ENCODE data around the gene RSPH3.
"Not testable (repeated sequence)": the region's sequence is repeated elsewhere in the genome, so short reads cannot be mapped to it uniquely, and the experiment has no call there.

Gene RSPH3

GRCh38 chr6:159020011-159020410 lies 20.0 kb upstream of the RSPH3 start:
- DNase-seq = no peak

DNA sequence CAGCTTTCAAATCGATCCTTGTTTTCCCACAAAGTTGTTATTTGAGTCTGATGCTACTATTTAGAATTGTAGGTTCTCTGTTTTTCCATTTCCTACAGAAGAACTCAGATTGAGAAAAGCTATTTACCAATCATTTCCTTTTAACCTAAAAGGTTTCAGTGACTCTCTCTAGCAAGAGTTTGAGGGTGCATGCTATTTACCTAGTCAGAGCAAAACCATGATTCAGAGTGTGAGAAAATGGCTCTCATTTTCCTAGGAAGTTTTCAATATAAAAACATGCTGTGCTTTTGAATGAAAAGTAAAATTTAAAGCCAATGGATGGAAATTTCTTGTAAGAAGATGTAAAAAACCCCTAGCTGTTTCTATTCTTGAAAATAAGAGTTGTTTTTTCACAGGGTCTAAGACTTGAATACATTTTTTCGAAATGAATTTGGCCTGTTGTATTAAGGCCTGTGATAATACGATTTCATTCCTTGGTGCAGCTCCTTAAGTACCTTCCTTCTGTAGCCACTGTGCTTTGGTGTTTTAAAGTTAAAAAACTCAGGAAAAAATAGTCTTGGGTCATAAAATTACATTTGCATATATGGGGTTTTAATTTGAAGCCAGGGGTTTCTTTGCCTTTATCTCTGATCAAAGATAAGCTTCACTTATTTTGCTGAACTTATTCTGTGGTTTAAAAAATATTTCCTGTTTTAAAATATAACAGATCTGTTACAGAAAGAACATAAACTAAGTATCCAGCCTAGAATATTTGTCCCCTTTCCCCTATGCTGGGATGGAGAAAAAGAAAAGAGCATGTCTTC lies 18.0 kb upstream of the RSPH3 start:
- DNase-seq = no peak

DNA sequence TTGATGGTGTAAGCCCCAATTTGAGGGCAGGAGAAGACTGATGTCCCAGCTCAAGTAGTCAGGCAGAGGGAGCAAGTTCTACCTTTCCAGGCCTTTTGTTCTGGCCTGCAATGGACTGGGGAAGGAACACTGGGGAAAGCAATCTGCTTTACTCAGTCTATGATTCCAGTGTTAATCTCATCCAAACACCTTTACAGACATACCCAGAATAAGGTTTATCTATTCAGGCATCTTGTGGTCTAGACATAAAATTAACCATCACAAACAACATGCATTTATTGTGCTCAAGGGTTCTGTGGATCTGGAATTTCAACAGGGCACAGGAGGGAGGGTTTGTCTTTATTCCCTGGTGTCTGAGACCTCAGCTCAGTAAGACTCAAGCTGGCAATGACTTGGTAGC lies 14.4 kb upstream of the RSPH3 start:
- no peak for DNase-seq

DNA sequence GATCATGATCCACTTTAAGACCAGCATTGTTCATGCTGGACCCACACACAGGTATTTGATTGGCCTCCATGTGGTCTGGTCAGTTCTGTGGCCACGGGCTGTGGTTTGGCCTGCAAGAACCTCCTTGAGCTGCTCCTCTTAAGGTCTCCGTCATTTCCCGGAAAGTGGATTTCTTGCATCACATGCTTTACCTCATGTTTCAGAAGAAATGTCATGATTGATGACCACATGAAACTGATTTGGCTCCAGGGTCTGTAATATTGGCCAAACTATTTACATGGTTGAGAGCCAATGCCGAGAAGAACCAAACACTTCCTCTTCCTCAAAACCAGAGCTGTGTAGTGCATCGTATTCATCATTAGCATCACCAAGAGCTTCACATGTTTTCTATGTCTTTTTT lies 13.2 kb upstream of the RSPH3 start:
- DNase-seq = no peak

DNA sequence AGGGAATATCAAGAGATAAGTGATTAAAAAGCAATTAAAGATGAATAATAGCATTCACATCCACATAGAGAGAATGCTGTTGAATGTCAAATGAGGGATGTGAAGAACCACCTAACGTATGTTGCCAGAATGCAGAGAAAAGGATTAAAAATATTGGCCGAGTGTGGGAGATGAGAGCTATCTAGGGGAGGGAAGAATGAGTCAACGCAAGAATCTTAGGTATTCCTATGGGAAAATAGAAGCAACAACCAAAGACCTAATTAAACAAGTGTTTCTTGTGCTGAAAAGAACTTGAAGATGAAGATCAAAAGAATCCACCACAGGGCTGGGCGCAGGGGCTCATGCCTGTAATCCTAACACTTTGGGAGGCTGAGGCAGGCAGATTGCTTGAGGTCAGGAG lies 12.2 kb upstream of the RSPH3 start:
- no peak for DNase-seq

- DNase-seq = not testable (repeated sequence)
Measured at GRCh38 chr6:159010037-159010612, 10.1 kb upstream of the RSPH3 start.

- no peak for DNase-seq
Measured at GRCh38 chr6:159008656-159009288, 8.8 kb upstream of the RSPH3 start.

- DNase-seq = no peak
Measured at GRCh38 chr6:159007510-159007909, 7.5 kb upstream of the RSPH3 start.

- no peak for DNase-seq
Measured at GRCh38 chr6:159005436-159005835, 5.4 kb upstream of the RSPH3 start.

- no peak for DNase-seq
Measured at GRCh38 chr6:159004592-159004991, 4.6 kb upstream of the RSPH3 start.

DNA sequence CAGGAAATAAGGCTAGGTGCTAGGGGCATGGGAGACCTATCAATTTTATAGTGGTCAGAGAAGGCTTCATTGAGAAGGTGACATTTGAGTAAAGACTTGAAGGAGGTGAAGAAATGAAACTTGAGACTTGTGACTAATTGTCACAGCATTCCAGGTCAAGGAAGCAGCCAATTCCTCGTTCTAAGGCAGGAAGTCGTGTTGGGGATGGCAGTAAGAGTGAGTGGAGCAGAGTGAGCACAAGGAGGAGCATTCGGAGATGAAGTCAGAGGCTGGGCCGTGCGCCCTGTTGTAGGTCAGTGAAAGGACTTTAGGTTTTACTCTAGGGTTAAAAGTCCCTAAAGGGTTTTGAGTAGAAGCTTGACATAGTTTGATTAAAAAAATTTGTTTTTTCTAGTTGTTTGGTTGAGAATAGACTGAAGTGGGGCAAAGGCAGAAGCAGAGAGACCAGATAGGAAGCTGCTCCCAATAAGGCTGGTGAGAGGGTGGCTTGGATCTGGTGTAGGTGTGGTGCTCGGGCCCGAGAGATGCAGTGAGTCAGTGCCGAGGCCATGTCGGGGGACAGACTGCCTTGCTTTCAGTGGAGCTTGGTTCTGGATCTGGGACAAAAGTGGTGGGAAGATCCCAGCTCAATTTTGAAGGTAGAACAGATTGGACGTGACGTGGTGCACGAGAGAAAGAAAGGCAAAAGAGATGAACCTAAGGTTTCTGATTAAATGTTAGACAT lies 2.6 kb upstream of the RSPH3 start:
- DNase-seq = no peak

- DNase-seq = no peak
Measured at GRCh38 chr6:158999154-158999665, 792 bp downstream of the RSPH3 start.

DNA sequence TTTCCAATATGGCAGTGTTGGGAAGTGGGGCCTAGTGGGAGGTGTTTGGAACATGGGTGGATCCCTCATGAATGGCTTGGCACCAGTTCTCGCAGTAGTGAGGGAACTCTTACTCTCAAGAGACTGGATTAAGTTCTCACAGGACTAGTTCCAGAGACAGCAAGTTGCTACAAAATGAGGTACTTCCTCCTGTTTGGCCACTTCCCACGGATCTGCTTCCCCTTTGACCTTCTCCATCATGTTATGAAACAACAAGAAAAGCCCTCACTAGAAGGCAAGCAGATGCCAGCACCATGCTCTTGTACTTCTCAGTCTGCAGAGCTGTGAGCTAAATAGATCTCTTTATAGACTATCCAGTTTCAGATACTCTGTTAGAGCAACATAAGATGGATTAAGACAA lies 3.1 kb downstream of the RSPH3 start:
- DNase-seq = no peak

DNA sequence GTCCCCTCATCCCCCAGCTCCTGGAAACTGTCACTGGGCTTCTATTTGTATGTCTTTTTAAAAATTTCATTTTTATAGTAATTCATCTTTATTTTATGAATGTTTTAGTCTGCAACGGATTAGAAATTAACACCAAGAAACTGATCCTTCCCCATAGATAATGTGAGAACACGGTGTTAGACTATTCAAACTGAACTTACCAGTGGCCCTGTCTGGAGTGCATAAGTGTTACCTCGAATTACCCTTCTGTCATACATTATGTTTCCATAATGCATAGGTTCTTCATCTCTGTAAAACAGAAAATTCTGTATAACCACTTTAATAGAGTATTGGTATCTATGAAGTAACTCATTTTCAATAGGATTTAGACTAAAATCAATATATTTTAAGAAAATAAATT lies 6.4 kb downstream of the RSPH3 start:
- no peak for DNase-seq

DNA sequence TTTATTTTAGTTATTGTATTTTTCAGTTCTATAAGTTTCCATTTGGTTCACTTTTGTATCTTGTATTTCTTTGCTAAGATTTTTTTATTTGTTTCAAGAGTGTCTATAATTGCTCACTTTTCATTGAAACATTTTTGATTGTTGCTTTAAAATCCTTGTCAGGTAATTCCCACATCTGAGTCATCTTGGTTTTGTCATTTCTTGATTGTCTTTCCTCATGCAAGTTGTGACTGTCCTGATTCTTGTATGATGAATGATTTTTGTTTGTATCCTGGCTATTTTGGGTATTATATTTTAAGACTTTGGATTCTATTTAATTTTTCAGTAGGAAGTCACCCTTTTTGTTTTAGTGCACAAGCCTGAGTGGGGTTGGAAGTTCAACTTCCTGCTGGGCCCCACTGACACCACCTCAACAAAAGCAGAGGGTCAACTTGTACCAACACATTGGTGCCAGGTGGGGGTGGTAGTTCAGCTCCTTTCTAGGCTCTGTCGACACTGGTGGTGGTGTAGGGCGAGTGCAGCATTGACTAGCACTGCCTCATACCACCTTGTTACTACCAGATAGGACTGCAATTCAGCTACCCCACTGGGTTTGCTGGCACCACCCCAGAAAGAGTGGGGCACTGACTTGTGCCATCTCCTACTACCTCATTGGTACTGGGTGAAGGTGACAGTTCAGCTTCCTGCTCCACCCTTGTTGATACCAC lies 8.8 kb downstream of the RSPH3 start:
- no peak for DNase-seq

GRCh38 chr6:158989711-158990110 lies 10.3 kb downstream of the RSPH3 start:
- DNase-seq = not testable (repeated sequence)

DNA sequence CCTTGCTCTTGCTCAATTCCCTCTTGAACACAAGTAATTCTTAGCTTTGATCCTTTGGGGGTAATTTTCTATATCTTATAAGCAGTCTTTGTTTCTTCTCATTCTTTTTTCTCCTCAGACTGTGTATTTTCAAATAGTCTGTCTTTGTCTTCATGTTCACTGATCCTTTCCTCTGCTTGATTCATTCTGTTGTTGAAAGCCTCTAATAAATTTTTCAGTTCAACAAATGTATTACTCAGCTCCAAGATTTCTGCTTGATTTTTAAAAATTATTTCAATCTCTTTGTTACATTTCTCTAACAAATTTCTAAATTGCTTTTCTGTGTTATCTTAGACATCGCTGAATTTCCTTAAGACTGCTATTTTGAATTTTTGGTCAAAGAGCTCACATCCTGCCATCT lies 11.5 kb downstream of the RSPH3 start:
- no peak for DNase-seq

DNA sequence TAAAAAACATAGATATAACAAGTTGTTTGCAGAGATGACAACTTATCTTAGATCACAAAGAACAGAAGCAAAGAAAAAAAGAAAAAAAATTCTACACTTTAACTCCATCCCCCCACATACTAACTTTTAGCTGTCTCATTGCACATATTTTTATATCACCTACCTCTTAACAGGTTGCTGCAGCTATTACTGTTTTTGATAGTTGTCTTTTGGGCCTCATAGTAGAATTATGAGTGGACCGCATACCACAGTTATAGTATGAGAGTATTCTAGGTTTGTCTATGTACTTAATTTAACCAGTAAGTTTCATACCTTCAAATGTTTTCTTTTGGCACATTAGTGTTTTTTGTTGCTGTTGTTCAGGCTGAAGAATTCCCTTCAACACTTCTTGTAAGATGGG lies 12.3 kb downstream of the RSPH3 start:
- no peak for DNase-seq

GRCh38 chr6:158978757-158979156 lies 21.2 kb downstream of the RSPH3 start:
- DNase-seq = no peak

DNA sequence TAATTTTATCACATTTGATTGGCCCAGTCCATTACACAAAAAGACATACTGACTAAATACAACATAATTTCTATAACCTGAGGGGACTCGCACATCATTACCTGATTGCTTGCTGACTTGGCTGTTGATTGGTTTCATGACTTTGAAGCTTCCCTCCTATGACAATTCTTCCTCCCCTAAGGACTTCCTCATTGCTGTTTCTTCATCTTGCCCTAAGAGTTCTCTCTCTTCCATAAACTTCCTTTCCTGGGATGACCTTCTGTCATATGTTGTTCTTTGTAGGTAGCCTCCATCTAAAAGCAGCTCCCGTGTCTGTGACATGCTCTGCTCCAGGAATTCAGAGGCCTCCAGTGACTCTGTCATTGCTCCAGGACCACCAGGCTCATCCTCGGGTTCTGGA lies 22.6 kb downstream of the RSPH3 start:
- DNase-seq = no peak

GRCh38 chr6:158972241-158973233 lies 27.5 kb downstream of the RSPH3 start:
- DNase-seq = no peak
